SK-N-SH treated with all-trans-retinoic acid at 6 μM for 48 hours (cell line): ENCODE measurements around the gene TSHZ1.

Experiments
- CREB5 ChIP-seq: fragments of 250-450 bp; sonication (Bioruptor Pico); IDR thresholded peaks from 2 replicates; pipeline ENCODE4 v1.5.1; 2020; ENCODE audit warnings: low read depth, mild to moderate bottlenecking, moderate library complexity
- ISL1 ChIP-seq: fragments of 250-450 bp; sonication (Bioruptor Pico); IDR thresholded peaks from 2 replicates; pipeline ENCODE4 v2.1.2; 2022; ENCODE audit warnings: mild to moderate bottlenecking, moderate library complexity
- OSR1 ChIP-seq: fragments of 250-450 bp; sonication (Bioruptor Pico); IDR thresholded peaks from 2 replicates; pipeline ENCODE4 v1.8.0; 2022; ENCODE audit warnings: moderate library complexity, mild to moderate bottlenecking, inconsistent platforms

GRCh38 chr18:75330308-75330707, 119.7 kb downstream of the TSHZ1 start:
- TF ChIP-seq OSR1 (CRISPR knock-in tag), result no peak
- no peak for TF ChIP-seq CREB5 (CRISPR knock-in tag)
- TF ChIP-seq ISL1, result no peak
